GM21825 (cell line): ENCODE data around the gene KIAA1191.

Source experiments
- ATAC-seq: cut with Tn5 transposase; IDR thresholded peaks from one replicate; pipeline ENCODE4 v1.9.1; 2021; ENCODE audit warnings: mild to moderate bottlenecking, moderate library complexity; ENCODE audit not compliant: unreplicated experiment

The KIAA1191 gene

DNA sequence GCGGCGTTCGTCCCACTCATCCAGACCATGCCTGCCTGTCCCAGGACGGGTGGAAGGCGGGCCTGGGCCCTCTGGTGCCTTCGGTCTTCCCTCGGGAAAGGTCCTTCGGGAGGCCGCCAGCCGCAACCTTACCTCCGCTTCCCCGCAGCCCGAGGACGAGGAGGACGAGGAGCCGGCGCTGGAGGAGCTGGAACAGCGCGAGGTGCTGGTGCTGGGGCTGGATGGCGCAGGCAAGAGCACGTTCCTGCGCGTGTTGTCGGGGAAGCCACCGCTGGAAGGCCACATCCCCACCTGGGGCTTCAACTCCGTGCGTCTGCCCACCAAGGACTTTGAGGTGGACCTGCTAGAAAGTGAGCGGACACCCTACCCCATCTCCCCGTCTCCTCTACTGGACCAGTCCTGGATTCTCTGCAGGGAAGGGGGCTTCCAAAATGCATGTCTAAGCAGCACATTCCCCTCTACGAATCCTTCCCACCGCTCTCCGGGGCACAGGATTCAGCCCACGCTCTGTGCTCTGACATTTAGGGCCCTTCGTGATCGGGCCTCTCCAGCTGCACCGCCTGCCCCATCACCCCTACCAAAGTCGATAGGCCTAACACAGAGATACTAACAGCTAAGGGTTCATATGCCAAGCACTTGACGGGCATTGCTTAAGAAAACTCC, 4.8 kb upstream of the KIAA1191 start:
- no peak for ATAC-seq

DNA sequence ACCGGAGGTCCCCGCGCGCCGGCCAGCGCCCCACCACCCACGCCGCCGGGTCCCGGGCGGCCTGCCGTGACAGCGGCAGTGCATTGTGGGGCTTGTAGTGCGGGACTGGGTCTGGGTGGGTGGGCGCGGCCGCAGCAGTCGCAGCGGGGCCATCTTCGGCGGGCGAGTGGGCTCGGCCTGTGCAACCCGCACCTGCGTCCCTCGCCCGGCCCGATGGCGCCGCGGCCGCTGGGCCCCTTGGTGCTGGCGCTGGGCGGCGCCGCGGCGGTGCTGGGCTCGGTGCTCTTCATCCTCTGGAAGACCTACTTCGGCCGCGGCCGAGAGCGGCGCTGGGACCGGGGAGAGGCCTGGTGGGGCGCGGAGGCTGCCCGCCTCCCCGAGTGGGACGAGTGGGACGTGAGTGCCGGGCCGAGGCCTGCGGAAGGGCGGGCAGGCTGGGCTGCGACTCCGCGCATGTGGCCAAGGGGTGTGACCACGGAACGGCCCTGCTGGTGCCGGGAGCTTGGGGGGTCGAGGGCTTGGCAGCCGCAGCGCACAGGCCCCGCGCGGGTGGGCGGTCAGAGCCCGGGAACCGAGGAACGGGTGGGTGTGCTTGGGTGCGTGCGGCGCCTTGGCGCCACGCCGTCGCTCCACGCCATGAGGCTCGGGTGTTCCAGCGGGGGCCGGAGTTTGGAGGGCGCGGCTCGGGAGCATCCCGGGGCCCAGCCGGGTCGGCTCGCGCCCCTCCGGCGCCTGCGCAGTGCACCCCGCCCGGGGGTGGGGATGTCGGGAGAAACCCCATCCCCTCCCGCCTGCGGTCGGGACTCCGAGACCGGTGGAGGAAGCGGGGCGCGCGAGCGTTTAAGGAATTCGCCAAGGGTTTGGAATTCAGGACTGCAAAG, 4.0 kb upstream of the KIAA1191 start, which contains the start of gene ARL10:
Gene ARL10 (plus strand): TSS at position 137 of the 881 bp plus-strand sequence. CDS start 77 bp downstream, at position 214.
- no peak for ATAC-seq

DNA sequence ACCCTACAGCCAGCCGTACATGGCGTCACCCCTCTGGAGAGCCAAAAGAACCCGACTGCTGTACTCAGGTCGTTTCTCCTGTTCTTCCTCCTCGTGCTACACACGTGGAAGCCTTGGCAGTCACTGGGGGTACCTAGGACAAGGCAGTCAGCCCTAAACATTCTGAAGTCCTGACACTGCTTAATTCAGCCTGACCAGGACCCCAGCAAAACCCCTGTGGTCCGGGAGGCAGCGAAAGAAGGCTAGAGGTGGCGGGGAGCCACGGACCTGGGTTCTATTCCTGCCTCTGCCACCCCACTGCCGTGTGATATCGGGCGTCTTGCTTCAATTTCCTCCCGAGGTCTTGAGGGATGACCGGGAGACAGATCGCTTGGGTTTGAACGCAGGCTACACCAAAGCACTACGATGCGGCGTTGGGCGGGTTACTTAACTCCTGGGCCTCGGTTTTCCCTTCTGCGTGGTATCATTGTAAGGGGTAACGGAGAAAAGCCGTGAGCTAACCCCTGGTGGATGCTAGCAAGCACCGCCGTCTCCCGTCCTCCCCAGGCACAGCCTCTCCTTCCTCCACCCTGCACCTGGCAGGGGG, 3.3 kb upstream of the KIAA1191 start:
- ATAC-seq: no peak

DNA sequence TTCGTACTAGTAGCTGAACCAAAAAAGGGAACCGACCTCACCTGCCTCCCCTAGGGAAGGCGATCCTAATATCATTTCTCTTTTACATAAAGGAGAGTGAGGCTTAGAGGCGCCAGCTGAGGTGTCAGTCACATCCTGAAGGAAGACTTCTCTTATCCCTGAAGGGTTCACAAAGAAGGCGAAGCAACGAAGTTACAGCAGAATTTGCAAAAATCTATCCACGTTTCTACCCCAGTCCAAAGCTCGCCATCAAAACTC, 598 bp upstream of the KIAA1191 start:
- peak; percentile 15 for ATAC-seq

DNA sequence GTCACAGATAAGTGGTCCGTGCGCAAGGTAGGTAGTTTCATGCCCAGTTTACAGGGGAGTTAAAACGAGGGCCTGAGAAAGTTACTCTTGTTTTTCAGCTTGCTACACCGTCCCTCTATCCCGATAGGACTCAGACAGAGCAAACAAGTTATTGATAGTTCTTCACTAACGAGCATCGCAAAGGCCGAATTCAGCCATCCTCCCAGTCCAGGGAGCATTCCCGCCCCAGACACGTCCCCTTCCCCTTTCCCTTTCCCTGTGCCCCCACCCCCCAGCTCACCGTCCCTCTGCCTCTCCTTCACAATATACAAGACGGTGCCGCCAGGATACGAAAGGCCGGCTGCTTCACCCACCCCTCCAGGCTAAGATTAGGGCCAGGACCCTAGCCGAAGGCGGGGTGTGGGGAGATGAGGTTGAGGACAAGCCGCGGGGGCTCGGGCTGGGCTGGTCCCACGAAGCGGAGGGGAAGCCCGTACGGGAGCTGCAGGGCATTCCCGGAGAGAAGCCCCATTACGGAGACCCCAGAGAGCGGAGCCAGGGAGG, 599 bp downstream of the KIAA1191 start:
- ATAC-seq: no peak

DNA sequence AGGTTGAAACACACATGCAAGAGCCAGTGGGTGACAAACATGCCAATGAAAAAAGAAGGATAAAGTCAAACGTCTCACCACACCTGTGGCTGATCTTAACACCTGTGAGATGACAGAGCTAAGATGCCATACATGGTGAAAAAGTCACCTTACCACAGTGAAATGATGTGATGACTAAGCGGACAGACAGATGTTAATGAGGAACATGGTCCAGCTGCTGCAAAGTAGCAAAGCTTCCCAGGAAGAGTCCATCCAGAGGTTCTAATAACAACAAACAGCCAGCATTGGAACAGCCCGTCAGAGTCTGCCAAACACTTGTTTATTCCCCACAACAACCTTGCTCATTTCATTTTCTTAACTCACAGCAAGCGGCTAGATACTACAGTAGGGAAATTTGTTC, 1.9 kb downstream of the KIAA1191 start:
- no peak for ATAC-seq

DNA sequence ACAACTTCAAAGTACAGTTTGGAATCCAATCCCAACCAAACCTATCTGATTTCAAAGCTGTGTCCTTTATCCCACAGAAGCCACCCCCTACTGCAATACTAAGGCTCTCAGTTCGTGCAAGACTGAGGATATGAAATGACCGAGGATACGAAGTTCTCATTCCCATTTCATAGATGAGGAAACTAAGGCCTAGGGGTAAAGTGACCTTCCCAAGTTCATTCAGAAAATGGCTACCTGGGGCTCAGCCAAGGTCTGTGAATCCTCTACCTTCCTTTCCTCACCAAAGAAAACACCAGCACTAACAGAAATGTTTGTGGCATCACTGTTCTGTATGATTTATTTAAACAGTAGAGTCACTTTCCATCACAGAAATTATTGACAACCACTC, 5.4 kb downstream of the KIAA1191 start:
- no peak for ATAC-seq

DNA sequence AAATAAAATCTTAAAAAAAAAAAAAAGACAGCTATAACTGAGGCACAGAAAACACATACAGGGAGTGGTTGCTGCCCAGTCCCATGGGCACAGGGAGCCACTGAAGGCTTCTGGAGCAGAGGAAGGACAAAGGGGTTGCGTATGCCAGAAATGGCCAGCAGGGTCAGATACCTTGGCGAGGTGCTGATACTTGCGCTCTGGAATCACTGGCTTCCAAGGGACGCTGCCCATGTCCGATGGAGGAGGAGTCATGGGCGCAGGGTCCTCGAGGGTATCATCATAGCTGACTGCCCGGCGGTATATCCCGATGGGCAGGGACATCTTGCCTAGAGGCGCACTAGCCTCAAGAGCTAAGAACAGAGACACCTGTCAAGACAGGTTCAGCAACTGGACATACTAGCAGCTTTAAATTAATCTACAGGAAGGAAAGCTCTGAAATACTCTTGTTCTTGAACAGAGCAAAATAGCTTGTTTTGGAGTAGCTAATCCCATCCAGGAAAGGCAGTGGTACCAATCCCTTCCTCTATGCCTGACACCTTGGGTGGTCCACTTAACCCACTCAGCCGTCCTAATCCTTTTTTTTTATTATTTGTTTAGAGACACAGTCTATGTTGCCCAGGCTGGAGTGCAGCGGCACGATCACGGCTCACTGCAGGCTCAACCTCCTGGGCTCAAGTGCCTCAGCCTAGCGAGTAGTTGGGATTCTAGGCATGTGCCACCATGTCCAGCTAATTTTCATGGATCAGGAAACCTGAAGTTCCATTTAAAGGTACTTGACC, 6.0 kb downstream of the KIAA1191 start:
- no peak for ATAC-seq

DNA sequence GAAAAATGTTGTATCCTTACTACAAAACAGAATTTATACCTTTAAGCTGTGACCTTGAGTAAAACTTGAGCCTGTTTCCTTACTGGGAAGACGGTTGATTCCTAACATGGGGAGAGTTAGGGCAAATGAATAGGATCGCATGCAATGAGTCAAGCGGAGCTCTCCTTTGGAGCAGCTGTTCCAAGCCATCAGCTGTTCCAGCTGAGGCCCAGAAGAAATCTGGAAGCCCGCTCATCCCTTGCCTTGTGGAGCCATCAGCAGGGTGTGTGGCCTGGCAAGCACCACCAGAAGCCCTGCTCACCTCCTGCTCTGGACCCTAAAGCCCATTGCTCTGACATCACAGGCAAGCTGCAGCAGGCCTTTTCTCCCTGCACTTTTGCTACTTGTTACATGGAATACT, 8.0 kb downstream of the KIAA1191 start:
- no peak for ATAC-seq

DNA sequence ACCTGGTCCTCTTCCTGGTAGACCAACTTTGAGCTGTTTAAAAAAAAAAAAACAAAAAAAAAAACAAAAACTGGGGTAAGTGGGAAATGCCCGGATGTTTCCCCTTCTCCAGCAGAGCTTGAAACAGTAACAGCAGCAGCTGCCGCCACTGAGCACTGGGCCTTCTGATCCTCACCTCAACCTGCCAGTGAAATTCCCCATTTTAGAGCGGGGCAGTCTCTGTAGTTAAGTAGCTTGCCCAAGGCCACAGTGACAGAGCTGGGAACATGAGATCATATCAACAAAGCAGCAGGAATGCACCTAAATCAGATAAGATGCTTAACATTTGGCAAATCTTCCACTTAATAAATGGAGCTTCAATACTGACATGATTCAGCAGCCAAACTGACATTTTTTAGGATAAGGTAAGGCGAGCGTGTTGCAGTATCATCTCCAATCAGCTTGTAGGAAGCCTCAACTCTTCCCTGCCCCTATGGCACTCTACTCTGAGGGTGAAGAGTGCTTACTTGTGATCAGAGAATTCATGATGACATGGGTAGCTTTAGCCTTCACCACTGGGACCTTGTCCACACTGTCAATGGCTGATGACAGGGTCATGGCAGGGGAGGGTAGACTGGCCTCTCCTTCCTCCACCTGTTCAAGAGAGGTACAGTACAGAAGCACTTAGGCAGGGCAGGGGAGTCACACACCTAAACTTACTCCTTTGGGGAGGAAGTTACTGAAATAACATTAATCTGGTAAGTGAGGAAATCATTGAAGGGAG, 9.3 kb downstream of the KIAA1191 start:
- no peak for ATAC-seq

DNA sequence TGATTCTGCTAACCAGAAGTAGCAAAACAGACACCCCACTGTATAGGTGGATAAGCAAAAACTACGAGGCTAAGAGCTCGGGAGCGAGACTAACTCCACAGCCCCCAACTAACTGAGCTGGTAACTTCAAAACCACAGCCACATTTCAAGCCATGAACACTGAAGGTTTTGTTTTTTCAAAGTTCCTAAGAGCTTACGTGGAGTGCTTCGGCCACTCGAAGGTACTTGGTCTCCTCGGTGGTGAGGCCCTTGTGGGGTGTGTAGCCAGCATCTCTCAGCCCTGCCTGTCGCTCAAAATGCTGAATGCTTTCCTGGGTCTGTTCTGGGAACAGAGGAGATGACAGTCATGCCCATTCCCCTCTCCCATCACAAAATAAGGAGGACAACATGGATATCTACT, 11.1 kb downstream of the KIAA1191 start:
- no peak for ATAC-seq

DNA sequence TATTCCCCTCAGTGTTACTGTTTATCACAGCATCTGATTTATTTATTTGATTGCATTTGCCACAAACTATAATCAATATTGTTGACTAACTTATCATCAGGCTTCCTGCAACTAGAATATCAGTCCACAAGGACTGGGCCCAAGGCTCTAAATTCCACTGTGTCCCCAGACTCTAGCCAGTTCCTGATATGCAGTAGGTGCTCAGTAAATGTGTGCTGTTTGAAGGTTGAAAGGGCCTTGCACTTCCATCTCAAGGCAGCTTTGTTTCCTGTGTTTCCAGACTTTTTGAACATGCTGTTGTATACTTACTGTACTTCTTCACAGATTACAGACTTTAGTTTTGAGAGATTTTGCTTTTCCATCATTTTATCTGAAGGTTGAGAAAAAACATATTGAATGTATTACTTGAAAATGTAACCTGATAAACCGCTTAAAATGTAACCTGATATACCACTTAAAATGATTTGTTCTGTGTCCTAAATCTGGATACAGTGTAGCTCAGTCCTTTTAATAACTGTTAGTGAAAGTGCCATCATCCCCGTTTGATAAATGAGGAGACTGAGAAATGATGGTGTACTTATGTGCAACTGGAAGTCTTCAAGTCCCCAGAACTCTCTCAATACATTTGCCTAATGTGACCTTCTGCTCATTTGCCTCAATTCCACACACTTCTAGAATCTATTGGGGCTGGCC, 18.7 kb downstream of the KIAA1191 start:
- ATAC-seq: no peak

DNA sequence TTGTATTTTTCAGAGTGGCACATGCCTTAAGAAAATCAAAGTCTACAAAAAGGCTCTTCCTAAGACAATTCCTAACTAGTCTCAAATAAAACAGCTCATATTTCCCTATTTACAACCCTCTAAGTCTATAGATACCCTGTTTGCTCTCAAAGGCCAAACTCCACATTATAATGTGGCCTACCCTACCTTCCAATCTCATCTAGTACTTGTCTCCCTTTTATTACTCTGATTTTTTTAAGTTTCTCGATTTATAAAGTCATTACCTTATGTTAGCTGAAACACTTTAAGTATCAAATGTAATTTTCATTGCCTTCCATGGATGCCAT, 19.4 kb downstream of the KIAA1191 start:
- no peak for ATAC-seq

DNA sequence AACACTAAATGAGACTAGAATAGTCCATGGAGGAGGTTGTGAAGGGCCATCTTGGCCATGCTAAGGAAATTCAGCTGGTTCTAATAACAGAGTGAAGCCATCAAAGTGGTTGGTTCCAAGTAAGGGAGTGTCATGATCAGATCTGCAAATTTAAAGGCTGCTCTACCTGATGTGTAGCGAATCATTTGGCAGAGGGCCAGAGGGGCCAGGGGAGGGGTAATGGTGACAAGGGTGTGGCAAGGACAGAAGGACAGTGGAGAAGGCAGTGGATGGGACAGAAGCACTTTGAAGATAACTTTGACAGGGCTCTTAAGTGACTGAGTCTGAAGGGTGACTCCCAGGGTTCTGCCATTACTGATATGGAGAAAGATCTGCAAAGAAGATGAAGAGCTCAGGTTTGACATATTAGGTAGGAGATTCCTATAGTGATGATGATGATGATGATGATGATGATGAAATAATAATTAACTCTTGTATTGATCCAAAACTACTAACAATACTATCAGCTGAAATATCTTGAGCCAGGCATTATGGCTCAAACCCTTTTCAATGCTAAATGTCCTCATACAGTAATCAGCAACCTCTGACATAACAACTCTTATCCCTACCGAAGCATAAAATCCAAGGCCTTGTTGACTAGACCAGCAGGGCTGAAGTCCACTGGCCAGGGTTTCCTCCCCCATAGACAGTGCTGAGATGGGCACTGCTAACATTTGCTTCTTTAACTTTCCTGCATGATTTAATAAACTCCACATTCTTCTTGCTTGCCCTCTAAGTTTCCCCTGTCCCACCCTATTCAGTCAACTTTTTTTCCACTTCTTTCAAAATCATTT, 20.0 kb downstream of the KIAA1191 start:
- ATAC-seq: no peak

DNA sequence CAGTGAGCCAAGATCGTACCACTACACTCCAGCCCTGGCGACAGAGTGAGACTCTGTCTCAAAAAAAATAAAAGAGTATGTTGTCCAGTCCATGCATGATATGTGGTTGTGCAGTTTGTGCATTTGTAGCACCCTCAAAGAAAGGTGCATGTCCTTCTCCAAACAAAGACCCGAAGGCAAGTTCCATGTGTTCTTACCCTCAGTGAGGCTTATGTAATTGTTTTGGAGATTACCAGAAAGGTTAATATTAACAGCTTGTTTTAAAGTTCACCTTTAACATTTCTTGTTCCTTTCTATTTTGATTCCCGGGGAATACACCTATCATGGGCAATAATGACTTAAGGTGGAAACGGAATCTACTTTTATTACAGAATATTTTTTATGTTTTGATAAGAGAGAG, 22.3 kb downstream of the KIAA1191 start:
- ATAC-seq: no peak

DNA sequence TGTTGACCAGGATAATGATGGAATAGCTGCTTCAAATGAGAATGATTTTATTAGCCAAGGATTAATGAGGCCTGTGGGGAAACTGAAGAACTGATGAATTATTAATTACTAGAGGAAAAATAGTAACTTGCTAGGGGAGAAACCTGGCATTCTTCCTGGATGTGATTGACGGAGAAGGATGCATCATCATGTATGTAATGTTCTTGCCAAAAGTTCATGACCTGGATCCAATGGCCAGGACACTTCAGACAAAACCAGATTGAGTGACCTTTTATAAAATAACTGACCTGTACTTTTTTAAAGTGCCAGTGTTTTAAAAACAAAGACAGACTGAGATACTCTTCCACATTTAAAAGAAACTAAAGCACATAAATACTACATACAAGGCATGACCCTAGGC, 23.7 kb downstream of the KIAA1191 start:
- no peak for ATAC-seq

DNA sequence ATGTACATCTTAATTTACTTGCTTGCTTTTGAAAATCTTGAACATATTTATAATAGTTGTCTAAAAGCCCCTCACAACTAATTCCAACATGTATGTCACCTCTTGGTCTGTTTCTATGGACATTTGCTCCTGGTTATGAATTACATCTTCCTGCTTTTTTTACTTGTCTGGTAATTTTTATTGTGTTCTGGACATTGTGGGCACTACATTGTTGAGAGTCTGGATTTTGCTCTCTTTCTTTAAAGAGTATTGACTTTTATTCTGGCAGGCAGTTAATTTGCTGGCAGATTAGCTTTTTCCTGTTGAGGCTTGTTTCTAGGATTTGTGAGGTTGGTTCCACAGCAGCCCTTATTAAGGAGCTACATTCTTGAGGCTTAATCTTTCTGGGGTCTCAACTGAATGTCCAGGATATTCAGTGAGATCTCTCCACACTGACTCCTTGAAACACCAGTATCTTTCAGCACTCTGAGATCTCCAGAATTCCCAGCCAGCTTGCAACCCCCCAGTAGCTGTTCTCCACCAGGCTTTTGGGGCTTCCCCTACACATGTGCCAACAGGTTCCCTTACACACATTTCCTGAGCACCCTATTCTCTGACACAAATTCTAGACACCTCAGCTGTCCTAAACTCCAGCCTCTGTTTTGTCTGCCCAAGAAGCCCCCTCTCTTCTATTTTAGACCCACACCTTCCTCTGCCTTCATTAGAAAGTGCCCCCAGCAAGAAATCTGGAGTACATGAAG, 27.4 kb downstream of the KIAA1191 start:
- no peak for ATAC-seq

DNA sequence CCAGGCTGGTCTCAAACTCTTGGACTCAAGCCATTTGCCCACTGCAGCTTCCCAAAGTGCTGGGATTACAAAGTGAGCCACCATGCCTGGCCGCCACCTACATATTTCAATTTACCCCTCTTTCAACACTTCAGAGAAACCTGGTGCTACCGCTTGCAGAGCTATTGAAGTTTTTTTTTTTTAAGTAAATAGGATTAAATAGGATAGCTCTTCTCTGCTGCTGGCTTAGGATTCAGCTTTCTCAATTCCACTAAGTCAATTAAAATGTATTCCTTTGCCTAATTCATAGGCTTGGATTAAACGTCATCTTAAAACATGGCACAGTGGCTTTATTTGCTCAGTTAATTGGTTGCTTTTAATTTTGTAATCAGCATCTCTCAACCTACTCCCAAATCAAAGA, 41.0 kb downstream of the KIAA1191 start:
- ATAC-seq: no peak
